ENCODE measurements around the gene PMM1. TPM values are rescaled to one million over a fixed set of nuclear protein-coding genes. Genes with fewer than 3 reads are reported as not detected.

The PMM1 gene
- total RNA-seq, 1 donor from 2014 or later: 21.4 TPM

Other genes with a start within 250 kb of the PMM1 start
- gene TEF, start 207.9 kb downstream of the PMM1 start, total RNA-seq: 1.6 and 2.1 TPM in 2 replicates
- 46.0 and 46.4 TPM in 2 replicates for gene TOB2, start 143.0 kb downstream of the PMM1 start, total RNA-seq
- gene PHF5A, start 121.1 kb downstream of the PMM1 start, total RNA-seq: 83.7 and 96.8 TPM in 2 replicates
- 99.1 and 101 TPM in 2 replicates for gene ACO2, start 120.7 kb downstream of the PMM1 start, total RNA-seq
- 51.8 and 52.0 TPM in 2 replicates for gene POLR3H, start 45.4 kb downstream of the PMM1 start, total RNA-seq
- not detected in 2 replicates for gene CSDC2, start 28.8 kb downstream of the PMM1 start, total RNA-seq
- 84.8 and 86.4 TPM in 2 replicates for gene DESI1, start 31.2 kb upstream of the PMM1 start, total RNA-seq
- gene XRCC6, start 31.5 kb upstream of the PMM1 start, total RNA-seq: 367 and 368 TPM in 2 replicates
- gene SNU13, start 99.0 kb upstream of the PMM1 start, total RNA-seq: 337 and 339 TPM in 2 replicates
- gene MEI1, start 109.7 kb upstream of the PMM1 start, total RNA-seq: 22.3 TPM in 2 replicates
- gene CCDC134, start 210.8 kb upstream of the PMM1 start, total RNA-seq: 18.0 and 19.6 TPM in 2 replicates
- gene SREBF2, start 243.3 kb upstream of the PMM1 start, total RNA-seq: 235 and 245 TPM in 2 replicates

Data from activated T-helper 1 cell treated with anti-CD3 and anti-CD28 coated beads, Interleukin-12 subunit alpha, Interleukin-12 subunit beta, Interleukin-2, Interleukin-4 antibody, amounts not matched to agents 30 ng/mL and 10 ng/mL and 1 ng/mL, durations not matched to agents 14 hours and 24 hours and 36 hours (primary cell).